A673 (cell line): ENCODE measurements around the gene KATNIP. TPM values are rescaled to one million over a fixed set of nuclear protein-coding genes. Genes with fewer than 3 reads are reported as not detected.

ENCODE experiments used
- BruUV-seq: library from RNA; stranded (reverse); fragments of 400-500 nt; replicated peaks from 2 replicates; lab custom pipeline; 2021; lab: Mats Ljungman, UMichigan
- CTCF ChIA-PET: fragments of 300-600 bp; sonication (Branson Sonifier 250); formaldehyde crosslinking; loops from one replicate; lab custom pipeline; 2022; ENCODE audit warnings: antibody characterized with exemption; lab: Charles Lee
- POLR2A ChIA-PET: fragments of 300-600 bp; sonication (Branson Sonifier 250); formaldehyde crosslinking; loops from one replicate; lab custom pipeline; 2022; ENCODE audit warnings: antibody characterized with exemption; ENCODE audit not compliant: low non-redundant PET; lab: Charles Lee
- DNase-seq: peaks from one replicate; pipeline ENCODE4 v3.0.0-alpha.2; 2015; ENCODE audit warnings: low spot score
- H3K27ac ChIP-seq: fragments of 200-600 bp; sonication (generic); 2 replicates; pipeline ENCODE4 v1.5.1; 2016; ENCODE audit warnings: mixed run types, low read depth, mild to moderate bottlenecking, mixed read lengths, antibody characterized with exemption, low read length; ENCODE audit not compliant: poor library complexity, severe bottlenecking
- H3K27me3 ChIP-seq: fragments of 200-600 bp; sonication (generic); replicated peaks from 2 replicates; pipeline ENCODE4 v1.6.1; 2017; ENCODE audit warnings: mixed run types, low read depth, mild to moderate bottlenecking, mixed read lengths, antibody characterized with exemption, low read length; ENCODE audit not compliant: insufficient read depth, poor library complexity
- H3K36me3 ChIP-seq: fragments of 200-600 bp; sonication (generic); 2 replicates; pipeline ENCODE4 v1.6.1; 2016; ENCODE audit warnings: mixed run types, mild to moderate bottlenecking, mixed read lengths, antibody characterized with exemption, low read length; ENCODE audit not compliant: insufficient read depth, poor library complexity, severe bottlenecking
- H3K4me1 ChIP-seq: fragments of 200-600 bp; sonication (generic); 2 replicates; pipeline ENCODE4 v1.6.1; 2017; ENCODE audit warnings: mixed run types, mild to moderate bottlenecking, mixed read lengths, antibody characterized with exemption, low read length; ENCODE audit not compliant: insufficient read depth, poor library complexity, severe bottlenecking
- H3K4me3 ChIP-seq: fragments of 200-600 bp; sonication (generic); 2 replicates; pipeline ENCODE4 v1.5.1; 2016; ENCODE audit warnings: low read depth, mixed run types, mild to moderate bottlenecking, mixed read lengths, low read length; ENCODE audit not compliant: poor library complexity, severe bottlenecking
- H3K9me3 ChIP-seq: fragments of 200-600 bp; sonication (generic); 2 replicates; pipeline ENCODE4 v1.6.1; 2016; ENCODE audit warnings: mixed run types, low read depth, mild to moderate bottlenecking, mixed read lengths, antibody characterized with exemption, low read length; ENCODE audit not compliant: poor library complexity, severe bottlenecking
- EZH2 ChIP-seq: fragments of 200-600 bp; sonication (generic); IDR thresholded peaks from 2 replicates; pipeline ENCODE4 v1.6.1; 2017; ENCODE audit warnings: borderline replicate concordance, low read depth, mild to moderate bottlenecking, mixed read lengths, antibody characterized with exemption, low read length; ENCODE audit not compliant: poor library complexity, severe bottlenecking
- intact Hi-C: fragments of 100-400 bp; cut with micrococcal nuclease; formaldehyde crosslinking; loops from one replicate; pipeline ENCODE4 v1.10.0; 2022; ENCODE audit not compliant: unreplicated experiment
- total RNA-seq: library from RNA; stranded (reverse); gene quantifications from 2 replicates; pipeline ENCODE4 v1.2.3, GENCODE V29; 2021
- TF ChIP-seq, protein P1 (sequence below): fragments of 300-800, 200-600 bp; sonication (generic); conservative IDR thresholded peaks from 2 replicates; pipeline ENCODE4 v1.5.1; 2017; ENCODE audit warnings: low read depth, mild to moderate bottlenecking, antibody characterized with exemption, low read length, moderate library complexity, mixed read lengths

KATNIP gene
- total RNA-seq, 1 experiment from 2014 or later, result 23.9 TPM

DNA sequence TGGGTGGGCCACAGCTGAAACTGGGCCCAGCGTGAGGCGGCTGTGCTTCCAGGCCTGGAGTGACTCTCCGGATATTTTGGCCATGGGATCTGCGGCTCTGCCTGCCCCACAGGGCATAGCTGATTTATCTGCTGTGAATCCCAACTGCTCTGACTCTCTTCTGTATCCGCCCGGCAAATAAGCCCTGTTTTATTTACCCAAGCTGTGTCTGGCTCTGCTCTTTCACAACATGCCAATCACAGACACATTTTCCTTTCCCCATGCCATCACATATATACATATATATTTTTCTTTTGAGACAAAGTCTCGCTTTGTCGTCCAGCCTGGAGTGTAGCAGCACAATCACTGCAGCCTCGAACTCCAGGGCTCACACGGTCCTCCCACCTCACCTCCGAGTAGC is 33.6 kb upstream of the KATNIP start:
- TF ChIP-seq, protein P1, sequence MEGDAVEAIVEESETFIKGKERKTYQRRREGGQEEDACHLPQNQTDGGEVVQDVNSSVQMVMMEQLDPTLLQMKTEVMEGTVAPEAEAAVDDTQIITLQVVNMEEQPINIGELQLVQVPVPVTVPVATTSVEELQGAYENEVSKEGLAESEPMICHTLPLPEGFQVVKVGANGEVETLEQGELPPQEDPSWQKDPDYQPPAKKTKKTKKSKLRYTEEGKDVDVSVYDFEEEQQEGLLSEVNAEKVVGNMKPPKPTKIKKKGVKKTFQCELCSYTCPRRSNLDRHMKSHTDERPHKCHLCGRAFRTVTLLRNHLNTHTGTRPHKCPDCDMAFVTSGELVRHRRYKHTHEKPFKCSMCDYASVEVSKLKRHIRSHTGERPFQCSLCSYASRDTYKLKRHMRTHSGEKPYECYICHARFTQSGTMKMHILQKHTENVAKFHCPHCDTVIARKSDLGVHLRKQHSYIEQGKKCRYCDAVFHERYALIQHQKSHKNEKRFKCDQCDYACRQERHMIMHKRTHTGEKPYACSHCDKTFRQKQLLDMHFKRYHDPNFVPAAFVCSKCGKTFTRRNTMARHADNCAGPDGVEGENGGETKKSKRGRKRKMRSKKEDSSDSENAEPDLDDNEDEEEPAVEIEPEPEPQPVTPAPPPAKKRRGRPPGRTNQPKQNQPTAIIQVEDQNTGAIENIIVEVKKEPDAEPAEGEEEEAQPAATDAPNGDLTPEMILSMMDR, result no peak
- no peak for TF ChIP-seq EZH2

GRCh38 chr16:27517664-27518063 is 32.3 kb upstream of the KATNIP start:
- H3K27me3 ChIP-seq, result no peaks in the 10 kb centered on the region
- intact Hi-C loops, result no loop called here
- peaks cover 6% of the 10 kb centered on the region for H3K36me3 ChIP-seq
- BruUV-seq, result no TSS peak
- CTCF ChIA-PET, result no interaction called here
- H3K27ac ChIP-seq, result no peak overlapping the region
- POLR2A ChIA-PET, result no interaction called here
- H3K4me1 ChIP-seq, result no peaks in the 10 kb centered on the region
- DNase-seq, result no peak
- H3K9me3 ChIP-seq, result no peaks in the 10 kb centered on the region
- no peak overlapping the region for H3K4me3 ChIP-seq
- TF ChIP-seq, protein P1, result no peak

More for the DNA sequence above, 33.6 kb upstream of the KATNIP start:
- Histone ChIP-seq H3K9me3 (no peaks in the 10 kb centered on the region), H3K4me3 (no peak overlapping the region), H3K4me1 (no peaks in the 10 kb centered on the region), H3K27ac (no peak overlapping the region), H3K36me3 (peaks cover 4% of the 10 kb centered on the region), H3K27me3 (no peaks in the 10 kb centered on the region)
- DNase-seq, result no peak
- no TSS peak for BruUV-seq
- ChIA-PET POLR2A (no interaction called here), CTCF (no interaction called here)
- intact Hi-C loops, result no loop called here

DNA sequence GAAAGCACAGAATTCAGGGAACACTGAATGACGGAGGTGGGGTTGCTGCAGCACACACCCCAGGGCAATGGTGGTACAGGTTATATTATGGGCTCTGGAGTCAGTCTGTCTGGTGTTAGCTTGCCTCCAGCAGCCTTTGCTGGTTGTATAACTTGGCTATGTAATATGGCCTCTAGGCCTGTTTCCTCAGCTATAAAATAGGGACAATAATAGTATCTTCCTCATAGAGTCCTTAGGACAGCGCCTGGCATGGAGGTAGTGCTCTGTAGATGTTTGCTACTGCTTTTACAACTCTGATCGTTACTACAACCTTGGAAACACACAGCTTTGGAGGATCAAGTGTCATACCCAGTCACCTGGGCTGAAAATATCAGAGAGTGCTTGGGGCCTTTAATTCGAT is 31.7 kb upstream of the KATNIP start:
- no TSS peak for BruUV-seq
- Histone ChIP-seq H3K27me3 (no peaks in the 10 kb centered on the region), H3K9me3 (no peaks in the 10 kb centered on the region), H3K4me1 (no peaks in the 10 kb centered on the region), H3K27ac (no peak overlapping the region), H3K36me3 (peaks cover 6% of the 10 kb centered on the region), H3K4me3 (no peak overlapping the region)
- ChIA-PET POLR2A (no interaction called here), CTCF (no interaction called here)
- no peak for TF ChIP-seq EZH2
- TF ChIP-seq, protein P1, result no peak
- no peak for DNase-seq
- intact Hi-C loops, result no loop called here
